ENCODE measurements around the gene ADGRA3. TPM values are rescaled to one million over a fixed set of nuclear protein-coding genes. Genes with fewer than 3 reads are reported as not detected.
A peak's percentile ranks its signal among the peaks of the same experiment; 100 is the strongest.

ADGRA3 gene
- total and polyA plus RNA-seq, 2 of the 13 experiments (the other 11 are each of a cell fraction or from before 2014, with no cell fraction given), result 32.2 to 40.8 TPM

DNA sequence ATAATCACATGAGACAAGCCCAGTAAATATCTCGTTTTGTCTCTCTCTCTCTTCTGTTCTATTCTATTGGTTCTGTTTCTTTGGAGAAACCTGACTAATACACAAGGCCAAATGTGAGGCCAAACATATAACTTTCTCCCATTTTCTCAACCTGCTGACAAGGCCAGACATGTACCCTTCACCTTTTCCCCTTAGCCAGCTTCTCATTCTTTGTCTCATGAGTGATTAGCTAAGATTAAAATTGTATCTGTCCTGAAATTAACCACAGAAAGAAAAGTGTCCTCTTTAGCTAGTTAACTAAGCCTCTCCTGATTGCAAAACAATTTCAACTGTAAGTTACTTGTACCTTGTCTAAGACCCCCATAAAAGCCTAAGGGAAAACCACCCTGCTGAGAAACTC is 18.5 kb upstream of the ADGRA3 start:
- H3K9me3 ChIP-seq (ENCODE audit: low read length), result peaks cover 39% of the 10 kb centered on the region
- DNase-seq (ENCODE audit: low spot score) (no peak), ATAC-seq (no peak), FAIRE-seq (no peak)
- POLR2A ChIA-PET, result no interaction called here
- no peaks in the 10 kb centered on the region for H3K79me2 ChIP-seq (ENCODE audit: insufficient read depth, low read length)
- in situ Hi-C loops (cut with HindIII; ENCODE audit: extremely low pct_ligation_motif_present, low pct_unique_long_range_greater_than_20kb) (no loop called here), intact Hi-C loops (cut with micrococcal nuclease; ENCODE audit: unreplicated experiment) (no loop called here)
- no peaks in the 10 kb centered on the region for H3K4me1 ChIP-seq (ENCODE audit: insufficient read depth, low read length)
- no peak overlapping the region for H3K27ac ChIP-seq (ENCODE audit: extremely low read length, insufficient read depth, low read length)
- no peak overlapping the region for H2AFZ ChIP-seq (ENCODE audit: low read length)
- no peak overlapping the region for H3K9ac ChIP-seq (ENCODE audit: insufficient read depth, low read depth, low read length)
- no peaks in the 10 kb centered on the region for H3K36me3 ChIP-seq (replicated peaks in 1 of 2; ENCODE audit: control insufficient read depth in 1 of 2, insufficient read depth in 2 of 2, low read length in 2 of 2)
- TF ChIP-seq ZNF891 (CRISPR knock-in tag; IDR thresholded peaks at IDR 0.05) (no peak), ZNF614 (CRISPR knock-in tag; IDR thresholded peaks at IDR 0.05; ENCODE audit: borderline replicate concordance) (peak; percentile 100), ZNF335 (CRISPR knock-in tag; IDR thresholded peaks at IDR 0.05) (no peak)
- CTCF ChIA-PET (ENCODE audit: low intra/inter-chr PET ratio, low total read pairs), result no interaction called here
- H3K27me3 ChIP-seq (ENCODE audit: control insufficient read depth in 1 of 2, insufficient read depth in 2 of 2, low read length in 2 of 2), result no peaks in the 10 kb centered on the region
- H3K4me3 ChIP-seq (replicated peaks in 1 of 3; ENCODE audit: insufficient read depth in 1 of 3, low read depth in 2 of 3, low read length in 3 of 3), result no peak overlapping the region
- no peaks in the 10 kb centered on the region for H4K20me1 ChIP-seq (ENCODE audit: insufficient read depth, low read length)
- 0% methylated on average over 1 of the region's 1 CpG for WGBS (ENCODE audit: low lambda C conversion rate)
- BruUV-seq (replicated peaks), result no TSS peak
- no peak overlapping the region for H3K4me2 ChIP-seq (ENCODE audit: low read depth, low read length)

DNA sequence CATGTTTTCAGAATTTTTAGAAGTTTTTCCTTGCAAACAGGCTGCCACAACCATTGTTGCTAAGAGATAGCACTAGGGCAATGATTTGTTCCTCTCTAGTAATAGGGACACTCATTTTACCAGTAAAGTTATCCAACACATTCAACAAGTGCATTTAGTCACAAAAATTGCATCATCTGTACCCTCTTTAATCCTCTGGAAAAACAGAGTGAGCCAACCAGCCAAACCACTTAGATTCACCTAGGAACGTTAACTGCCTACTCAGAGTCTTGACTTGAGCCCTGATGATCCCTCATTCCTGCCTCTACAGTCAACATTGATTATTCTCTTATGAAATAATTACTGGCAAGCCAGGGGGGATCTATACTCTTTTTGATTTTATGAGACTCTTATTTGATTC is 17.0 kb upstream of the ADGRA3 start:
- no peak for FAIRE-seq
- Histone ChIP-seq H2AFZ (ENCODE audit: low read length) (no peak overlapping the region), H3K79me2 (ENCODE audit: insufficient read depth, low read length) (no peaks in the 10 kb centered on the region), H3K27me3 (ENCODE audit: control insufficient read depth in 1 of 2, insufficient read depth in 2 of 2, low read length in 2 of 2) (no peaks in the 10 kb centered on the region), H3K9ac (ENCODE audit: insufficient read depth, low read depth, low read length) (no peak overlapping the region), H3K27ac (ENCODE audit: extremely low read length, insufficient read depth, low read length) (no peak overlapping the region), H3K4me1 (ENCODE audit: insufficient read depth, low read length) (no peaks in the 10 kb centered on the region), H3K4me3 (replicated peaks in 1 of 3; ENCODE audit: insufficient read depth in 1 of 3, low read depth in 2 of 3, low read length in 3 of 3) (no peak overlapping the region), H3K36me3 (replicated peaks in 1 of 2; ENCODE audit: control insufficient read depth in 1 of 2, insufficient read depth in 2 of 2, low read length in 2 of 2) (no peaks in the 10 kb centered on the region), H4K20me1 (ENCODE audit: insufficient read depth, low read length) (no peaks in the 10 kb centered on the region), H3K4me2 (ENCODE audit: low read depth, low read length) (no peak overlapping the region), H3K9me3 (ENCODE audit: low read length) (peaks cover 39% of the 10 kb centered on the region)
- no TSS peak for BruUV-seq (replicated peaks)
- CTCF ChIA-PET (ENCODE audit: low intra/inter-chr PET ratio, low total read pairs), result no interaction called here
- intact Hi-C loops (cut with micrococcal nuclease; ENCODE audit: unreplicated experiment), result no loop called here
- no peak for DNase-seq (ENCODE audit: low spot score)
- ATAC-seq, result no peak
- WGBS (ENCODE audit: low lambda C conversion rate), result 8% methylated on average over 1 of the region's 1 CpG
- in situ Hi-C loops (cut with HindIII; ENCODE audit: extremely low pct_ligation_motif_present, low pct_unique_long_range_greater_than_20kb), result no loop called here
- POLR2A ChIA-PET, result no interaction called here
- TF ChIP-seq KDM5A (IDR thresholded peaks at IDR 0.05; ENCODE audit: borderline replicate concordance, low read length) (no peak), KAT2B (IDR thresholded peaks at IDR 0.05; ENCODE audit: borderline replicate concordance, low read depth, low read length) (no peak), FOXP1 (IDR thresholded peaks at IDR 0.05) (no peak), FOXP1 (CRISPR knock-in tag; IDR thresholded peaks at IDR 0.05) (no peak), SIX4 (CRISPR knock-in tag; IDR thresholded peaks at IDR 0.05) (no peak), SRY (CRISPR knock-in tag; IDR thresholded peaks at IDR 0.05) (no peak), SP4 (CRISPR knock-in tag; IDR thresholded peaks at IDR 0.05) (no peak), ZNF383 (CRISPR knock-in tag; IDR thresholded peaks at IDR 0.05; ENCODE audit: borderline replicate concordance) (no peak), CCDC6 (CRISPR knock-in tag; IDR thresholded peaks at IDR 0.05) (no peak), ZNF335 (CRISPR knock-in tag; IDR thresholded peaks at IDR 0.05) (no peak), RBM39 (IDR thresholded peaks at IDR 0.05; ENCODE audit: low read depth, low read length, poor library complexity, severe bottlenecking) (no peak), ZNF782 (CRISPR knock-in tag; IDR thresholded peaks at IDR 0.05; ENCODE audit: borderline replicate concordance) (no peak)
- TF ChIP-seq, protein P1, sequence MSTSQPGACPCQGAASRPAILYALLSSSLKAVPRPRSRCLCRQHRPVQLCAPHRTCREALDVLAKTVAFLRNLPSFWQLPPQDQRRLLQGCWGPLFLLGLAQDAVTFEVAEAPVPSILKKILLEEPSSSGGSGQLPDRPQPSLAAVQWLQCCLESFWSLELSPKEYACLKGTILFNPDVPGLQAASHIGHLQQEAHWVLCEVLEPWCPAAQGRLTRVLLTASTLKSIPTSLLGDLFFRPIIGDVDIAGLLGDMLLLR (CRISPR knock-in tag; IDR thresholded peaks at IDR 0.05), result no peak
- TF ChIP-seq, protein P2, sequence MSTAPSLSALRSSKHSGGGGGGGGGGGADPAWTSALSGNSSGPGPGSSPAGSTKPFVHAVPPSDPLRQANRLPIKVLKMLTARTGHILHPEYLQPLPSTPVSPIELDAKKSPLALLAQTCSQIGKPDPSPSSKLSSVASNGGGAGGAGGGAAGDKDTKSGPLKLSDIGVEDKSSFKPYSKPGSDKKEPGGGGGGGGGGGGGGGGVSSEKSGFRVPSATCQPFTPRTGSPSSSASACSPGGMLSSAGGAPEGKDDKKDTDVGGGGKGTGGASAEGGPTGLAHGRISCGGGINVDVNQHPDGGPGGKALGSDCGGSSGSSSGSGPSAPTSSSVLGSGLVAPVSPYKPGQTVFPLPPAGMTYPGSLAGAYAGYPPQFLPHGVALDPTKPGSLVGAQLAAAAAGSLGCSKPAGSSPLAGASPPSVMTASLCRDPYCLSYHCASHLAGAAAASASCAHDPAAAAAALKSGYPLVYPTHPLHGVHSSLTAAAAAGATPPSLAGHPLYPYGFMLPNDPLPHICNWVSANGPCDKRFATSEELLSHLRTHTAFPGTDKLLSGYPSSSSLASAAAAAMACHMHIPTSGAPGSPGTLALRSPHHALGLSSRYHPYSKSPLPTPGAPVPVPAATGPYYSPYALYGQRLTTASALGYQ (CRISPR knock-in tag; IDR thresholded peaks at IDR 0.05), result no peak
- TF ChIP-seq, protein P3, sequence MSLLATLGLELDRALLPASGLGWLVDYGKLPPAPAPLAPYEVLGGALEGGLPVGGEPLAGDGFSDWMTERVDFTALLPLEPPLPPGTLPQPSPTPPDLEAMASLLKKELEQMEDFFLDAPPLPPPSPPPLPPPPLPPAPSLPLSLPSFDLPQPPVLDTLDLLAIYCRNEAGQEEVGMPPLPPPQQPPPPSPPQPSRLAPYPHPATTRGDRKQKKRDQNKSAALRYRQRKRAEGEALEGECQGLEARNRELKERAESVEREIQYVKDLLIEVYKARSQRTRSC (CRISPR knock-in tag; IDR thresholded peaks at IDR 0.05; ENCODE audit: low read depth), result no peak
